AG10803 (cell line): ENCODE measurements around the gene ELP4.

Experiments
- DNase-seq: peaks from one replicate; pipeline ENCODE4 v3.0.0; 2010; ENCODE audit warnings: low read depth
- H3K4me3 ChIP-seq: 2 replicates; pipeline ENCODE4 v1.5.1; 2011; ENCODE audit warnings: mild to moderate bottlenecking, low read length, control low read depth
- CTCF ChIP-seq: conservative IDR thresholded peaks from 2 replicates; pipeline ENCODE4 v1.5.1; 2011; ENCODE audit warnings: mild to moderate bottlenecking, low read length, control low read depth, inconsistent platforms

The ELP4 gene

GRCh38 chr11:31805629-31806185 lies 296.1 kb downstream of the ELP4 start:
- no peak for TF ChIP-seq CTCF
- DNase-seq, result no peak
- no peak overlapping the region for H3K4me3 ChIP-seq

GRCh38 chr11:31806186-31806927 lies 296.8 kb downstream of the ELP4 start:
- no peak overlapping the region for H3K4me3 ChIP-seq
- DNase-seq, result no peak
- no peak for TF ChIP-seq CTCF

GRCh38 chr11:31806928-31807798 lies 297.6 kb downstream of the ELP4 start:
- H3K4me3 ChIP-seq, result no peak overlapping the region
- DNase-seq, result no peak
- no peak for TF ChIP-seq CTCF

- H3K4me3 ChIP-seq, result no peak overlapping the region
- no peak for TF ChIP-seq CTCF
- DNase-seq, result no peak
Measured at GRCh38 chr11:31807799-31808667, 298.5 kb downstream of the ELP4 start.

GRCh38 chr11:31808721-31809540 lies 299.4 kb downstream of the ELP4 start:
- H3K4me3 ChIP-seq, result no peak overlapping the region; the same call in 1 of the 2 replicates
- DNase-seq, result no peak
- no peak for TF ChIP-seq CTCF

GRCh38 chr11:31809541-31809856 lies 299.9 kb downstream of the ELP4 start:
- TF ChIP-seq CTCF, result no peak
- no peak for DNase-seq
- H3K4me3 ChIP-seq, result peak overlapping the region; percentile 62
